Measurements from ENCODE around the gene GRM5. TPM values are rescaled to one million over a fixed set of nuclear protein-coding genes. Genes with fewer than 3 reads are reported as not detected.
"Not testable (repeated sequence)": the region's sequence is repeated elsewhere in the genome, so short reads cannot be mapped to it uniquely, and the experiment has no call there.

GRM5 gene
- total RNA-seq, 3 donors from 2014 or later = 0.33 TPM; not detected in 2

DNA sequence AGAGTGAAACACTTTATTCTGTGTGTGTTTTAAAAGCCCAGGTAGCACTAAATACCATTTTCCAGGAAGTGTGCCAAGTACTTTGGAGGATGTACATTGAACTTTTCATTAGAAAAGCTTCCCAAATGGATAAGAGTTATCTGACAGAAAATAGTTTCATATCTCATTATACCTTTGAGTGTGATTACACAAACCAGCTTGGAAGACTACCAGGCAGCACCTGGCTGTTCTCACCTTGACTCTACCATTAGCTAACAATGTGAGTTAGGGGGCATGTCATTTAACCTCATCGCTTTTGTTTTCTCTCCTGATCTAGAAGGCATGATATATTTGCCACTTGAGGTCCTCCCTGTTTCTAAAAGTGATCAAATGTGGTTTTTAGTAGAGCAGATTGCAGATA is 50.2 kb downstream of the GRM5 start:
- Histone ChIP-seq H3K4me1 (no peaks in the 10 kb centered on the region), H3K36me3 (no peaks in the 10 kb centered on the region), H3K27ac (no peak overlapping the region), H3K9me3 (no peaks in the 10 kb centered on the region), H3K4me3 (no peak overlapping the region), H3K27me3 (no peaks in the 10 kb centered on the region)
- no peak for DNase-seq (ENCODE audit: low spot score in 2 of 2)
- intact Hi-C loops (cut with DNase I; ENCODE audit: low total_unique reads) = no loop called here
- TF ChIP-seq POLR2AphosphoS5 (IDR thresholded peaks at IDR 0.05) = no peak
- TF ChIP-seq, protein P1, sequence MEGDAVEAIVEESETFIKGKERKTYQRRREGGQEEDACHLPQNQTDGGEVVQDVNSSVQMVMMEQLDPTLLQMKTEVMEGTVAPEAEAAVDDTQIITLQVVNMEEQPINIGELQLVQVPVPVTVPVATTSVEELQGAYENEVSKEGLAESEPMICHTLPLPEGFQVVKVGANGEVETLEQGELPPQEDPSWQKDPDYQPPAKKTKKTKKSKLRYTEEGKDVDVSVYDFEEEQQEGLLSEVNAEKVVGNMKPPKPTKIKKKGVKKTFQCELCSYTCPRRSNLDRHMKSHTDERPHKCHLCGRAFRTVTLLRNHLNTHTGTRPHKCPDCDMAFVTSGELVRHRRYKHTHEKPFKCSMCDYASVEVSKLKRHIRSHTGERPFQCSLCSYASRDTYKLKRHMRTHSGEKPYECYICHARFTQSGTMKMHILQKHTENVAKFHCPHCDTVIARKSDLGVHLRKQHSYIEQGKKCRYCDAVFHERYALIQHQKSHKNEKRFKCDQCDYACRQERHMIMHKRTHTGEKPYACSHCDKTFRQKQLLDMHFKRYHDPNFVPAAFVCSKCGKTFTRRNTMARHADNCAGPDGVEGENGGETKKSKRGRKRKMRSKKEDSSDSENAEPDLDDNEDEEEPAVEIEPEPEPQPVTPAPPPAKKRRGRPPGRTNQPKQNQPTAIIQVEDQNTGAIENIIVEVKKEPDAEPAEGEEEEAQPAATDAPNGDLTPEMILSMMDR (IDR thresholded peaks at IDR 0.05) = no peak
- no peak for TF ChIP-seq POLR2A (IDR thresholded peaks at IDR 0.05)

DNA sequence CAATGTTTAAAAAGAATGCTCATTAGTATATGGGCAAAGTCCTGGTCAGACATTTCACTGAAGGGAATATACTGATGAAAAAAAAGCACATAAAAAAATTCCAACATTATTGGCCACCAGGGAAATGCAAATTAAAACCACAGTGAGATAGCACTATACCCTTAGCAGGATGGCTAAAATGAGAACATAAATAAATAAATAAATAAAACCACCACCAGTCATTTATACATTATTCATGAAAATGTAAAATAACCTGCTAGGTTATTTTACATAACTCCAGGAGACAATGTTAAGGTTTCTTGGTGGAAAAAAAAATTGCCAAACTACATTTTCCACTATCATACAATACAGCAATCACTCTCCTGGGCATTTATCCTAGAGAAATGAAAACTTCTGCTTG is 64.9 kb downstream of the GRM5 start:
- intact Hi-C loops (cut with DNase I; ENCODE audit: low total_unique reads); H3K4me3 ChIP-seq; H3K27me3 ChIP-seq; H3K4me1 ChIP-seq; H3K27ac ChIP-seq; DNase-seq (ENCODE audit: low spot score in 2 of 2); H3K36me3 ChIP-seq; H3K9me3 ChIP-seq: not testable (repeated sequence)

DNA sequence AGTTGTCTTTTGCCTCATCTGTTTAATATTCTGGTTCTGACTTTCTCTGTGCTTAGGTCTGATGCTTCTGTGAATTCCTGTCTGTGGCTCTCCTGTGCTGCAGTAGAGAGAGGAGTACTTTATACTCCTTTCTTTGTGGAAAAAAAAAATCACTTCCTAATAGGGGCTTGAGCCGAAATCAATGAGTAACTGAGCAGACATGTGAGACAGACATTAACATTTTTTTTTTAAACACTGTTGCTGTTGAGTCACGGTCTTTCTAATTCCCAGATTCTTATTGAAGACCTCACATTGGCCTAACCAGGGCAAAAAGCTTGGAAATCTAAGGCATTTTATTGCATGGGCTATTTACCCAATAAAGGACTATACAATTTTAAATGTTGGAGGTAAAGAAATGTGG is 86.1 kb downstream of the GRM5 start:
- no peak for DNase-seq (ENCODE audit: low spot score in 2 of 2)
- H3K27me3 ChIP-seq = no peaks in the 10 kb centered on the region
- intact Hi-C loops (cut with DNase I; ENCODE audit: low total_unique reads) = no loop called here
- no peaks in the 10 kb centered on the region for H3K36me3 ChIP-seq
- H3K27ac ChIP-seq = no peak overlapping the region
- TF ChIP-seq POLR2A (IDR thresholded peaks at IDR 0.05) (no peak), POLR2AphosphoS5 (IDR thresholded peaks at IDR 0.05) (no peak)
- TF ChIP-seq, protein P1 (IDR thresholded peaks at IDR 0.05) = no peak
- H3K4me3 ChIP-seq = no peak overlapping the region
- no peaks in the 10 kb centered on the region for H3K9me3 ChIP-seq
- no peaks in the 10 kb centered on the region for H3K4me1 ChIP-seq

DNA sequence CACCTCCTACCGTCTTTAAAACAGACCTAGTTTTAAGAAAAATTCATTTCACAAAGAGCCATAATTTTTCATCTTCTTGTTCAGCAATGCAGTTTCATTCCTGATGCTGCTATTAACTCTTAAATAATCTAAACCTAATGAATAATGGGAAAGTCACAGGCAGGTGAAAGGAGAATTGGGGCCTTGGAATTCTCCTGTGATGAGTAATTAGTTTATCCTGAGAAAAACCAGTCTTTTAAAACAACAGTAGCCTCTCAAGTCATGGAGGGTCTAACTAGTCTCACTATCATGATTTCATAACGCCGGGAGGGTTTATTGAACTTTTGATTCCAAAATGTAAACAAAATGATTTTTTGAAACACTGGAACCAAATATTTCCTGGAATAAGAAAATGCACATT is 86.8 kb downstream of the GRM5 start:
- H3K9me3 ChIP-seq; H3K36me3 ChIP-seq; H3K4me3 ChIP-seq; H3K27me3 ChIP-seq; DNase-seq (ENCODE audit: low spot score in 2 of 2); intact Hi-C loops (cut with DNase I; ENCODE audit: low total_unique reads); H3K27ac ChIP-seq; H3K4me1 ChIP-seq: not testable (repeated sequence)

DNA sequence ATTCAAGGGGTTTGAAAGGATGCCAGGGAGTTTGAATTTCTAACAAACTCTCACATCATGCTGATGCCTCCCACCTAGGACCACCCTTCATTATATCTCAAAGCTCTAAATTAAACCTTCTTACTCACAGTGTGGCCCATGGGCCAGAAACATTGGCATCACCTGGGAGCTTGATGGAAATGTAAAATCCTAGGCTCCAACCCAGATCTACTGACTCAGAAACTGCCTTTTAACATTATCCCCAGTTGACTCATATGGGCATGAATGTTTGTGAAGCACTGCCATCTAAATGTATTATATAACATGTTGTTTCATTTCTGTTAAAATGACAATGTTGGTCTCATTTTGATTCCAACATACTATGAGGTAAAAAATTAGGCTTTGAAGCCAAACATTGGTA is 90.3 kb downstream of the GRM5 start:
- intact Hi-C loops (cut with DNase I; ENCODE audit: low total_unique reads); H3K4me1 ChIP-seq; H3K9me3 ChIP-seq; H3K27ac ChIP-seq; H3K36me3 ChIP-seq; DNase-seq (ENCODE audit: low spot score in 2 of 2); H3K27me3 ChIP-seq; H3K4me3 ChIP-seq: not testable (repeated sequence)

DNA sequence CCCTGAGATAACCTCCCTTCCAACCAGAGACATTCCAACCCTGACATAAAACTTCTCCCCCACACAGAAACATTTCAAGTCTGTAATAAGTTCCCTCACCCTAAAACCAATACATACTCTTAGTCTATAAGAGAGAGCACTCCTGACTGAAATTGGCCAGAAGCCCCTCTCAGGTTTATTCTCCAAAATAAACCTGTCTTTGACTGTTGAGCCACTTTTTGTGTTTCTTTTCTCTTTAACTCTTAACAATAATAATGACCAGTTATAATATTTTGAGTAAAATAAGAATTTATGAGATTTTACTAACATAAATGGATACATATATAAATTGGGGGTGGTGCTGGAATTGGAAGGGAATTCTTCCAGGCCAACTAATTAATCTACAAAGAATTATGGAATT is 93.6 kb downstream of the GRM5 start:
- Histone ChIP-seq H3K4me3 (no peak overlapping the region), H3K4me1 (no peaks in the 10 kb centered on the region), H3K27ac (no peak overlapping the region), H3K36me3 (no peaks in the 10 kb centered on the region), H3K9me3 (no peaks in the 10 kb centered on the region), H3K27me3 (no peaks in the 10 kb centered on the region)
- DNase-seq (ENCODE audit: low spot score in 2 of 2) = no peak
- TF ChIP-seq POLR2A (IDR thresholded peaks at IDR 0.05) (no peak), POLR2AphosphoS5 (IDR thresholded peaks at IDR 0.05) (no peak)
- TF ChIP-seq, protein P1 (IDR thresholded peaks at IDR 0.05) = no peak
- intact Hi-C loops (cut with DNase I; ENCODE audit: low total_unique reads) = no loop called here

DNA sequence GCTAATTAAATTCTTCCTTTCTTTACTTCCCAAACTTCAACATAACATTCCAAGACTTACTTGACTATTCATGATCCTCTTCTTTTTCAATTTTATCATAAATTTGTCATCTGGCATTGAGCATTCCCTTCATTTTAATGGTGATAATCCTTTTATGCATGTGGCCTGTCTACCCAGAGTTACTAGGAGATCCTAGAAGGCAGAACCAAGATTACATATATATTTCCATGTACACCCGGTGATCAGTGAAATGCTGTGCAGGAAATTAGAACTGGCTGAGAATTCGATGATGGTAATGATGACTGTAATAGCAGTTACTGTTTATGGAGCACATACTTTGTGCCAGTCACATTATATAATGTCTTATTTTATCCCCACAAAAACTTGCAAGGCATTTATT is 104.2 kb downstream of the GRM5 start:
- intact Hi-C loops (cut with DNase I; ENCODE audit: low total_unique reads); H3K27me3 ChIP-seq; H3K36me3 ChIP-seq: not testable (repeated sequence)

DNA sequence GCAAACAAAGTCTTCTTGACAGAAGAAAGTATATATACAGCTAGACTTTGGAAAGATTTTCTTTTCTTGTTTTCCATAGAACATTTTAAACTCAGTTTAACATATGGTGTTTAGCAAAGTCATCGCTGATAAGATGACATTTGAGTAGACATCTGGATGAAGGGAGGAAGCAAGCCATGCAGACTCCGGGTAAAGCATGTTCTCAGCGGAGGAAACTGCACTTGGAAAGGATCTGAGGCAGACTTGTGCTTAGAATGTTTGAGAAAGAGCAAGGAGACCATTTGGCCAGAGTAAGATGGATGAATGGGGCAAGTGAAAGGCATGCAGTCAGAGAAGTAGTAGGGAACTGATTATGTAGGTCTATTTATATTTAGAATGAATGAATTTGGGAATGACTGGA is 105.9 kb downstream of the GRM5 start:
- H3K4me1 ChIP-seq; H3K4me3 ChIP-seq; DNase-seq (ENCODE audit: low spot score in 2 of 2); H3K27me3 ChIP-seq; H3K27ac ChIP-seq; H3K9me3 ChIP-seq; H3K36me3 ChIP-seq; intact Hi-C loops (cut with DNase I; ENCODE audit: low total_unique reads): not testable (repeated sequence)

More for the DNA sequence above, 104.2 kb downstream of the GRM5 start:
- not testable (repeated sequence) for H3K4me3 ChIP-seq; H3K9me3 ChIP-seq; H3K4me1 ChIP-seq; DNase-seq (ENCODE audit: low spot score in 2 of 2); H3K27ac ChIP-seq
